Small intestine (tissue), 7 donors: ENCODE data around the gene CFAP161. TPM values are rescaled to one million over a fixed set of nuclear protein-coding genes. Genes with fewer than 3 reads are reported as not detected.

Experiments used
- DNase-seq, 2 donors: peaks; one replicate each; pipeline versions ENCODE4 v3.0.0 to v3.0.0-alpha.2; 2013
- FAIRE-seq: peaks from 2 replicates; lab custom pipeline; 2012; peaks lifted over from hg19 to GRCh38; lab: Jason Lieb, UNC
- H3K27ac ChIP-seq, 3 donors: one replicate each; pipeline ENCODE4 v1.5.1; 2013; ENCODE audit warnings: low read length in 2 of 3, mild to moderate bottlenecking in 2 of 3, control low read depth in 1 of 3, inconsistent platforms in 1 of 3, low read depth in 1 of 3, moderate library complexity in 1 of 3
- H3K27me3 ChIP-seq, 3 donors: one replicate each; pipeline ENCODE4 v1.6.1; 2013; ENCODE audit warnings: low read length in 3 of 3, inconsistent platforms in 1 of 3; ENCODE audit not compliant: control insufficient read depth in 3 of 3, insufficient read depth in 3 of 3
- H3K36me3 ChIP-seq, 3 donors: one replicate each; pipeline ENCODE4 v1.6.1; 2013; ENCODE audit warnings: low read length in 3 of 3, inconsistent platforms in 1 of 3, low read depth in 1 of 3, mild to moderate bottlenecking in 1 of 3, moderate library complexity in 1 of 3; ENCODE audit not compliant: control insufficient read depth in 3 of 3, insufficient read depth in 2 of 3
- H3K4me1 ChIP-seq, 3 donors: one replicate each; pipeline ENCODE4 v1.6.1; 2013; ENCODE audit warnings: low read length in 2 of 3, inconsistent platforms in 1 of 3, low read depth in 1 of 3, mild to moderate bottlenecking in 1 of 3, moderate library complexity in 1 of 3; ENCODE audit not compliant: control insufficient read depth in 3 of 3, insufficient read depth in 2 of 3
- H3K4me3 ChIP-seq, 3 donors: one replicate each; pipeline ENCODE4 v1.5.1; 2013; ENCODE audit warnings: low read length in 3 of 3, control low read depth in 1 of 3, inconsistent platforms in 1 of 3, low read depth in 1 of 3, mild to moderate bottlenecking in 1 of 3, moderate library complexity in 1 of 3
- H3K9me3 ChIP-seq, 2 donors: one replicate each; pipeline ENCODE4 v1.6.1; 2013; ENCODE audit warnings: low read depth in 1 of 2, low read length in 1 of 2; ENCODE audit not compliant: control insufficient read depth in 2 of 2, insufficient read depth in 1 of 2
- WGBS, 3 donors: extraction: QIAGEN DNeasy Blood & Tissue Kit; methylation state at CpG; one replicate each; pipeline ENCODE4 v1.1.7; 2013; 5-methylcytosine and 5-hydroxymethylcytosine counted together
- polyA plus RNA-seq, 4 donors: library from polyadenylated mRNA; stranded (reverse) in 3 of 4; unstranded in 1 of 4; fragments of 200-250 nt in 3 of 4; fragments of 120-200 nt in 1 of 4; gene quantifications; one replicate each; pipeline versions ENCODE4 v1.2.1 to v1.2.3, GENCODE V29; 2013
- donor health status: healthy with polysubstance abuse.
- donor health status: control.
- donor health status: control.
- donor health status: Bipolar disorder and iron deficiency.
- donor health status: healthy.

CFAP161 gene
- polyA plus RNA-seq, 4 donors = 0.15 to 0.31 TPM; not detected in 2

GRCh38 chr15:81176291-81176893, 42.3 kb downstream of the CFAP161 start:
- H3K27me3 ChIP-seq = peaks cover 0 to 3% (median 0%) of the 10 kb centered on the region in 3 donors
- no peak for DNase-seq
- H3K4me3 ChIP-seq = no peak overlapping the region
- peak overlapping the region in 1 of 3 donors; percentile 19 for H3K27ac ChIP-seq
- no peaks in the 10 kb centered on the region for H3K36me3 ChIP-seq
- no peaks in the 10 kb centered on the region for H3K4me1 ChIP-seq
- FAIRE-seq = no peak
- 73 to 82% (median 80%) methylated on average over 16 of the region's 16 CpGs for WGBS, 3 donors
- H3K9me3 ChIP-seq = no peaks in the 10 kb centered on the region

- H3K36me3 ChIP-seq = no peaks in the 10 kb centered on the region
- H3K9me3 ChIP-seq = no peaks in the 10 kb centered on the region
- H3K27me3 ChIP-seq = peaks cover 0 to 11% (median 0%) of the 10 kb centered on the region in 3 donors
- H3K4me1 ChIP-seq = no peaks in the 10 kb centered on the region
- H3K4me3 ChIP-seq = no peak overlapping the region
- DNase-seq = no peak
- no peak for FAIRE-seq
- no peak overlapping the region for H3K27ac ChIP-seq
- WGBS, 3 donors = 58 to 68% (median 66%) methylated on average over 2 of the region's 2 CpGs
These were observed 44.3 kb downstream of the CFAP161 start for GRCh38 chr15:81178365-81178764.

GRCh38 chr15:81181220-81181619, 47.1 kb downstream of the CFAP161 start:
- Histone ChIP-seq H3K36me3 (no peaks in the 10 kb centered on the region), H3K27ac (no peak overlapping the region), H3K4me1 (no peaks in the 10 kb centered on the region), H3K27me3 (peaks cover 0 to 11% (median 0%) of the 10 kb centered on the region in 3 donors), H3K9me3 (no peaks in the 10 kb centered on the region), H3K4me3 (no peak overlapping the region)
- no peak for DNase-seq
- no peak for FAIRE-seq
- 38 to 61% (median 40%) methylated on average over 3 of the region's 3 CpGs for WGBS, 3 donors

GRCh38 chr15:81182031-81182755, 48.1 kb downstream of the CFAP161 start:
- Histone ChIP-seq H3K27ac (no peak overlapping the region), H3K9me3 (no peaks in the 10 kb centered on the region), H3K4me3 (no peak overlapping the region), H3K36me3 (no peaks in the 10 kb centered on the region), H3K4me1 (no peaks in the 10 kb centered on the region), H3K27me3 (peaks cover 0 to 11% (median 0%) of the 10 kb centered on the region in 3 donors)
- 42 to 53% (median 48%) methylated on average over 13 of the region's 13 CpGs for WGBS, 3 donors
- no peak for DNase-seq
- no peak for FAIRE-seq

- no peak overlapping the region for H3K27ac ChIP-seq
- FAIRE-seq = no peak
- no peak overlapping the region for H3K4me3 ChIP-seq
- 43 to 49% (median 44%) methylated on average over 13 of the region's 13 CpGs for WGBS, 3 donors
- no peaks in the 10 kb centered on the region for H3K4me1 ChIP-seq
- H3K36me3 ChIP-seq = no peaks in the 10 kb centered on the region
- no peaks in the 10 kb centered on the region for H3K9me3 ChIP-seq
- H3K27me3 ChIP-seq = peaks cover 0 to 11% (median 0%) of the 10 kb centered on the region in 3 donors
- no peak for DNase-seq
These were observed 48.8 kb downstream of the CFAP161 start for GRCh38 chr15:81182756-81183438.

GRCh38 chr15:81183439-81183775, 49.3 kb downstream of the CFAP161 start:
- DNase-seq = no peak
- H3K27me3 ChIP-seq = peaks cover 0 to 11% (median 0%) of the 10 kb centered on the region in 3 donors
- no peak overlapping the region for H3K4me3 ChIP-seq
- H3K4me1 ChIP-seq = no peaks in the 10 kb centered on the region
- no peaks in the 10 kb centered on the region for H3K36me3 ChIP-seq
- WGBS, 3 donors = 57 to 61% (median 61%) methylated on average over 4 of the region's 4 CpGs
- FAIRE-seq = no peak
- no peak overlapping the region for H3K27ac ChIP-seq
- no peaks in the 10 kb centered on the region for H3K9me3 ChIP-seq

- WGBS, 3 donors = 60 to 73% (median 66%) methylated on average over 5 of the region's 5 CpGs
- no peaks in the 10 kb centered on the region for H3K4me1 ChIP-seq
- no peaks in the 10 kb centered on the region for H3K36me3 ChIP-seq
- H3K4me3 ChIP-seq = no peak overlapping the region
- peaks cover 0 to 11% (median 0%) of the 10 kb centered on the region in 3 donors for H3K27me3 ChIP-seq
- H3K9me3 ChIP-seq = no peaks in the 10 kb centered on the region
- FAIRE-seq (no peak), DNase-seq (no peak)
- H3K27ac ChIP-seq = no peak overlapping the region
These were observed 50.1 kb downstream of the CFAP161 start for GRCh38 chr15:81184188-81184587.

- Histone ChIP-seq H3K4me3 (no peak overlapping the region), H3K4me1 (no peaks in the 10 kb centered on the region), H3K36me3 (no peaks in the 10 kb centered on the region), H3K27ac (no peak overlapping the region), H3K27me3 (peaks cover 0 to 11% (median 0%) of the 10 kb centered on the region in 3 donors), H3K9me3 (no peaks in the 10 kb centered on the region)
- DNase-seq (no peak), FAIRE-seq (no peak)
- WGBS, 3 donors = 69 to 80% (median 71%) methylated on average over 5 of the region's 5 CpGs
These were observed 51.7 kb downstream of the CFAP161 start for GRCh38 chr15:81185631-81186295.
